IMR-90 (cell line): Measurements from ENCODE around the gene NEUROD2. TPM values are rescaled to one million over a fixed set of nuclear protein-coding genes. Genes with fewer than 3 reads are reported as not detected.

Experiments
- ATAC-seq: fragments of 200-7000 bp; cut with Tn5 transposase; 2 replicates; pipeline ENCODE4 v1.9.1; 2020; ENCODE audit warnings: low read depth, mild to moderate bottlenecking, moderate library complexity
- BruUV-seq: library from RNA; stranded (reverse); fragments of 400-500 nt; replicated peaks from 2 replicates; lab custom pipeline; 2021; lab: Mats Ljungman, UMichigan
- CTCF ChIA-PET: fragments of 300-600 bp; formaldehyde crosslinking; extraction: SDS; loops from one replicate; lab custom pipeline; 2021; ENCODE audit warnings: antibody characterized with exemption; lab: Yijun Ruan, JAX
- POLR2A ChIA-PET: fragments of 300-600 bp; sonication (Branson Sonifier 250); formaldehyde crosslinking; loops from one replicate; lab custom pipeline; 2022; ENCODE audit warnings: antibody characterized with exemption; ENCODE audit not compliant: unreplicated experiment; lab: Charles Lee
- DNase-seq: peaks from one replicate; pipeline ENCODE4 v3.0.0; 2013
- H2AFZ ChIP-seq: replicated peaks from 2 replicates; pipeline ENCODE3; 2013; ENCODE audit warnings: low read length, mild to moderate bottlenecking; ENCODE audit not compliant: poor library complexity
- H2AK5ac ChIP-seq: 2 replicates; pipeline ENCODE4 v1.6.1; 2013; ENCODE audit warnings: low read depth, low read length, inconsistent platforms
- H2AK9ac ChIP-seq: replicated peaks from 2 replicates; pipeline ENCODE3; 2013; ENCODE audit warnings: mild to moderate bottlenecking, low read depth, low read length, moderate library complexity; ENCODE audit not compliant: poor library complexity
- H2BK120ac ChIP-seq: 2 replicates; pipeline ENCODE4 v1.6.1; 2013; ENCODE audit warnings: low read depth, low read length, inconsistent platforms
- H2BK15ac ChIP-seq: 3 replicates; pipeline ENCODE4 v1.6.1; 2013; ENCODE audit warnings: low read depth, low read length, inconsistent platforms
- H2BK20ac ChIP-seq: 2 replicates; pipeline ENCODE4 v1.6.1; 2013; ENCODE audit warnings: low read depth, mild to moderate bottlenecking, inconsistent platforms, low read length, moderate library complexity
- H2BK5ac ChIP-seq: 2 replicates; pipeline ENCODE4 v1.6.1; 2013; ENCODE audit warnings: mild to moderate bottlenecking, low read depth, low read length, inconsistent platforms; ENCODE audit not compliant: poor library complexity, severe bottlenecking
- H3K14ac ChIP-seq: replicated peaks from 2 replicates; pipeline ENCODE4 v1.6.1; 2013; ENCODE audit warnings: low read depth, low read length, inconsistent platforms
- H3K18ac ChIP-seq: 2 replicates; pipeline ENCODE4 v1.6.1; 2013; ENCODE audit warnings: low read depth, low read length, control low read depth
- H3K23ac ChIP-seq: 2 replicates; pipeline ENCODE4 v1.6.1; 2013; ENCODE audit warnings: low read depth, low read length, inconsistent platforms
- H3K27ac ChIP-seq: 2 replicates; pipeline ENCODE4 v1.5.1; 2013; ENCODE audit warnings: mild to moderate bottlenecking, control low read depth, low read length; ENCODE audit not compliant: insufficient read depth
- H3K27me3 ChIP-seq: 2 replicates; pipeline ENCODE4 v1.6.1; 2013; ENCODE audit warnings: low read length; ENCODE audit not compliant: control insufficient read depth, insufficient read depth
- H3K36me3 ChIP-seq: 2 replicates; pipeline ENCODE4 v1.6.1; 2013; ENCODE audit warnings: low read length, mixed read lengths; ENCODE audit not compliant: control insufficient read depth, insufficient read depth
- H3K4ac ChIP-seq: 2 replicates; pipeline ENCODE4 v1.6.1; 2013; ENCODE audit warnings: low read depth, low read length, inconsistent platforms
- H3K4me1 ChIP-seq: 2 replicates; pipeline ENCODE4 v1.6.1; 2013; ENCODE audit warnings: low read length, mixed read lengths; ENCODE audit not compliant: control insufficient read depth, insufficient read depth
- H3K4me2 ChIP-seq: 2 replicates; pipeline ENCODE4 v1.6.1; 2013; ENCODE audit warnings: low read depth, mild to moderate bottlenecking, control low read depth, low read length, moderate library complexity
- H3K4me3 ChIP-seq: 2 replicates; pipeline ENCODE4 v1.5.1; 2013; ENCODE audit warnings: low read depth, mild to moderate bottlenecking, control low read depth, low read length, moderate library complexity; ENCODE audit not compliant: insufficient read depth
- H3K56ac ChIP-seq: 2 replicates; pipeline ENCODE4 v1.6.1; 2013; ENCODE audit warnings: low read length, inconsistent platforms; ENCODE audit not compliant: insufficient read depth; ENCODE audit errors: extremely low read depth
- H3K79me1 ChIP-seq, 2 experiments: 2 replicates each; pipeline ENCODE4 v1.6.1; 2013; ENCODE audit warnings: low read length in 2 of 2, inconsistent platforms in 1 of 2, low read depth in 1 of 2
- H3K9ac ChIP-seq: 2 replicates; pipeline ENCODE4 v1.6.1; 2013; ENCODE audit warnings: low read depth, low read length, control low read depth
- H3K9me1 ChIP-seq: 2 replicates; pipeline ENCODE4 v1.6.1; 2013; ENCODE audit warnings: low read length, inconsistent platforms; ENCODE audit not compliant: insufficient read depth
- H3K9me3 ChIP-seq: 2 replicates; pipeline ENCODE4 v1.6.1; 2013; ENCODE audit warnings: low read length; ENCODE audit not compliant: control insufficient read depth, insufficient read depth
- H4K20me1 ChIP-seq: 2 replicates; pipeline ENCODE4 v1.6.1; 2013; ENCODE audit warnings: low read length, inconsistent platforms; ENCODE audit not compliant: insufficient read depth
- H4K5ac ChIP-seq: 2 replicates; pipeline ENCODE4 v1.6.1; 2013; ENCODE audit warnings: mild to moderate bottlenecking, low read depth, low read length, control low read depth
- H4K8ac ChIP-seq, 2 experiments: 2 replicates each; pipeline ENCODE4 v1.6.1; 2013; ENCODE audit warnings: low read depth in 2 of 2, low read length in 2 of 2, control low read depth in 1 of 2, inconsistent platforms in 1 of 2
- H4K91ac ChIP-seq: 2 replicates; pipeline ENCODE4 v1.6.1; 2013; ENCODE audit warnings: low read depth, low read length, inconsistent platforms; ENCODE audit not compliant: insufficient read depth
- BHLHE40 ChIP-seq: fragments of 150-350 bp; IDR thresholded peaks from 2 replicates; pipeline ENCODE4 v1.6.1; 2016; ENCODE audit warnings: mild to moderate bottlenecking, low read depth, low read length
- CEBPB ChIP-seq: IDR thresholded peaks from 2 replicates; pipeline ENCODE4 v1.6.1; 2012; ENCODE audit warnings: low read depth, low read length, improper control_type of control experiment
- CHD1 ChIP-seq: IDR thresholded peaks from 2 replicates; pipeline ENCODE4 v1.6.1; 2012; ENCODE audit warnings: low read depth, low read length, improper control_type of control experiment
- CTCF ChIP-seq: conservative IDR thresholded peaks from 2 replicates; pipeline ENCODE4 v1.5.1; 2012; ENCODE audit warnings: mild to moderate bottlenecking, low read depth, low read length, improper control_type of control experiment
- ELK1 ChIP-seq: fragments of 150-350 bp; IDR thresholded peaks from 2 replicates; pipeline ENCODE4 v1.6.1; 2016; ENCODE audit warnings: low read depth, mild to moderate bottlenecking, low read length, moderate library complexity, borderline replicate concordance
- FOS ChIP-seq: fragments of 150-350 bp; IDR thresholded peaks from 2 replicates; pipeline ENCODE4 v1.6.1; 2016; ENCODE audit warnings: low read depth, low read length
- MAFK ChIP-seq: IDR thresholded peaks from 2 replicates; pipeline ENCODE4 v1.6.1; 2012; ENCODE audit warnings: low read depth, low read length, improper control_type of control experiment
- MAZ ChIP-seq: IDR thresholded peaks from 2 replicates; pipeline ENCODE4 v1.6.1; 2012; ENCODE audit warnings: low read depth, mild to moderate bottlenecking, low read length, improper control_type of control experiment, moderate library complexity, borderline replicate concordance
- MXI1 ChIP-seq: IDR thresholded peaks from 2 replicates; pipeline ENCODE4 v1.6.1; 2012; ENCODE audit warnings: low read depth, mild to moderate bottlenecking, low read length, moderate library complexity, borderline replicate concordance
- NFE2L2 ChIP-seq: fragments of 150-350 bp; IDR thresholded peaks from 2 replicates; pipeline ENCODE4 v1.6.1; 2016; ENCODE audit warnings: low read depth, mild to moderate bottlenecking, low read length
- POLR2A ChIP-seq: IDR thresholded peaks from 2 replicates; pipeline ENCODE4 v1.6.1; 2012; ENCODE audit warnings: mild to moderate bottlenecking, low read depth, low read length
- RAD21 ChIP-seq: IDR thresholded peaks from 2 replicates; pipeline ENCODE4 v1.6.1; 2012; ENCODE audit warnings: low read length, improper control_type of control experiment
- RCOR1 ChIP-seq: IDR thresholded peaks from 2 replicates; pipeline ENCODE4 v1.6.1; 2012; ENCODE audit warnings: mild to moderate bottlenecking, low read length, improper control_type of control experiment; ENCODE audit not compliant: insufficient replicate concordance
- RFX5 ChIP-seq: IDR thresholded peaks from 2 replicates; pipeline ENCODE4 v1.8.0; 2012; ENCODE audit warnings: low read depth, mild to moderate bottlenecking, low read length, moderate library complexity
- SMC3 ChIP-seq: fragments of 150-350 bp; IDR thresholded peaks from 2 replicates; pipeline ENCODE4 v1.6.1; 2016; ENCODE audit warnings: low read depth, mild to moderate bottlenecking, antibody characterized with exemption, low read length, moderate library complexity
- USF2 ChIP-seq: fragments of 150-350 bp; IDR thresholded peaks from 2 replicates; pipeline ENCODE4 v1.6.1; 2017; ENCODE audit warnings: mild to moderate bottlenecking, antibody characterized with exemption, low read length, low read depth
- WGBS, 2 experiments: methylation state at CpG; one replicate each; pipeline versions ENCODE4 v1.1.5 to v1.1.7; 2013; ENCODE audit warnings: missing lambda C conversion rate in 2 of 2; ENCODE audit not compliant: insufficient read length in 1 of 2; ENCODE audit errors: extremely low coverage in 2 of 2; 5-methylcytosine and 5-hydroxymethylcytosine counted together
- dilution Hi-C: fragments of 300-500 bp; cut with HindIII; formaldehyde crosslinking; loops from one replicate; pipeline ENCODE4 v1.14.3; 2018; ENCODE audit warnings: low sequenced_read_pairs; ENCODE audit not compliant: unreplicated experiment
- in situ Hi-C: fragments of 300-500 bp; cut with MboI; formaldehyde crosslinking; loops from 3 replicates; pipeline ENCODE4 v1.14.3; 2019; ENCODE audit warnings: low sequenced_read_pairs, inconsistent platforms, mixed read lengths
- intact Hi-C: fragments of 100-400 bp; cut with micrococcal nuclease; formaldehyde crosslinking; loops from 2 replicates; pipeline ENCODE4 v1.10.0; 2022
- polyA plus RNA-seq, 3 experiments: library from polyadenylated mRNA; depleted of rRNA; stranded (reverse); fragments of >200 nt; gene quantifications; 2 replicates each; pipeline ENCODE4 v1.2.3, GENCODE V29; 2012; ENCODE audit warnings: low replicate concordance in 1 of 3
- total RNA-seq: library from RNA; depleted of rRNA; stranded (reverse); fragments of >200 nt; gene quantifications from 2 replicates; pipeline ENCODE4 v1.2.3, GENCODE V29; 2012

NEUROD2 gene
- total and polyA plus RNA-seq, 2 of the 4 experiments (the other 2 are of a cell fraction): not detected

GRCh38 chr17:39568702-39569101 lies 39.0 kb downstream of the NEUROD2 start:
- no peak overlapping the region for H4K8ac ChIP-seq
- BruUV-seq: no TSS peak
- H3K4ac ChIP-seq: no peak overlapping the region

More at GRCh38 chr17:39568702-39569101, 39.0 kb downstream of the NEUROD2 start:
- no peak for ATAC-seq
- peaks cover 2% of the 10 kb centered on the region; the same call in 1 of the 2 replicates for H3K9me3 ChIP-seq
- no peak overlapping the region for H3K14ac ChIP-seq
- H3K36me3 ChIP-seq: peaks cover 24% of the 10 kb centered on the region
- CTCF ChIA-PET: no interaction called here
- H3K27ac ChIP-seq: no peak overlapping the region
- no peak overlapping the region for H4K5ac ChIP-seq
- no peak overlapping the region for H4K91ac ChIP-seq
- H2AK5ac ChIP-seq: no peak overlapping the region
- DNase-seq: no peak
- no peaks in the 10 kb centered on the region for H3K79me1 ChIP-seq
- no peak overlapping the region for H2BK15ac ChIP-seq
- H4K20me1 ChIP-seq: no peaks in the 10 kb centered on the region
- H3K9ac ChIP-seq: no peak overlapping the region
- H2BK120ac ChIP-seq: no peak overlapping the region
- H3K9me1 ChIP-seq: no peaks in the 10 kb centered on the region
- intact Hi-C loops (no loop called here), dilution Hi-C loops (no loop called here), in situ Hi-C loops (no loop called here)
- H3K56ac ChIP-seq: no peak overlapping the region
- no peak overlapping the region for H3K18ac ChIP-seq
- no peaks in the 10 kb centered on the region for H3K4me1 ChIP-seq
- H3K27me3 ChIP-seq: no peaks in the 10 kb centered on the region
- WGBS, 2 experiments: 83% methylated on average over 1 of the region's 9 CpGs; no CpG with 5 or more reads in 1 of the 2 experiments
- no peak overlapping the region for H2AK9ac ChIP-seq
- H3K4me3 ChIP-seq: no peak overlapping the region
- no peak overlapping the region for H2BK5ac ChIP-seq
- POLR2A ChIA-PET: no interaction called here
- TF ChIP-seq FOS: no peak
- TF ChIP-seq CHD1: no peak
- no peak for TF ChIP-seq RAD21
- no peak for TF ChIP-seq ELK1
- no peak for TF ChIP-seq SMC3
- no peak for TF ChIP-seq RCOR1
- no peak for TF ChIP-seq RFX5
- TF ChIP-seq CTCF: no peak
- no peak for TF ChIP-seq USF2
- TF ChIP-seq NFE2L2: no peak
- TF ChIP-seq MAFK: no peak
- TF ChIP-seq CEBPB: no peak
- no peak for TF ChIP-seq MAZ
- TF ChIP-seq BHLHE40: no peak
- TF ChIP-seq POLR2A: no peak
- no peak for TF ChIP-seq MXI1
- no peak overlapping the region for H2BK20ac ChIP-seq
- no peak overlapping the region for H3K4me2 ChIP-seq
- H3K23ac ChIP-seq: no peak overlapping the region
- H2AFZ ChIP-seq: no peak overlapping the region
